GM18858 (cell line): ENCODE results near the gene DBF4B.

Experiments
- ATAC-seq: cut with Tn5 transposase; IDR thresholded peaks from one replicate; pipeline ENCODE4 v1.9.1; 2021; ENCODE audit not compliant: unreplicated experiment

Gene DBF4B

DNA sequence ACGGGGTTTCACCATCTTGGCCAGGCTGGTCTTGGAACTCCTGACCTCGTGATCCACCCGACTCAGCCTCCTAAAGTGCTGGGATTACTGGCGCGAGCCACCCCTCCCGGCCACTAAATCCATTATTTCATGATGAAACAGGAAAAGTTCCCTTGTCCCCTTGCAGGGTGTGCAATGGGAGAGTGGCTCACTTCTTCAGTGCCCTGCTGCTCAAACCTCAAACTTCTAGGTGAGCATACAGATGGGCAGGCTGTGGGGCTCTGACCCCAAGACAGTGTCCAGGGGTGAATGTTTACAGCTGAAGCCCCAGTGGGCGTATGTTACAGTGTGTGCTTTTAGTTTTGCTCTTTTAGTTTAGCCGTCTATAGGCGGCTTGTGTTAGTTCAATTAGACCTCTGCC, 87.0 kb downstream of the DBF4B start:
- ATAC-seq: no peak

DNA sequence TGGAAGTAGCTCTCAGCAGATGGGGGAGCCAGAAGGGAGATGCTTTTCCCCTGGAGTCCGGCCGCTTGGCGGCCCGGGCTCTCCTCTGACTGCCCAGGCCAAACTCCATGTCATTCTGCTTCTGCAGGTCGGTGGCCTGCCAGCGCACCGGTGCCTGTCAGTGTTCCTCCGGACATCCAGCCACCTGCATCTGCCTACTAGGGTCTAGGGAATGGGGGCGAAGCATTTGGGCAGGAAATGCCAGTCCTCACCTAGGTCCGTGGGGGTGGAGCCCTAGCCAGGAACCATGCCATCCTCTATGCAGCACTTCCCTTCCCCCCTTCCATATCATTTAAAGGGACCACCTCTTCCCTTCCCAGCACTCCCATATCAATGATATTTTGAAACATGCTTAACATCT, 87.5 kb downstream of the DBF4B start:
- no peak for ATAC-seq

DNA sequence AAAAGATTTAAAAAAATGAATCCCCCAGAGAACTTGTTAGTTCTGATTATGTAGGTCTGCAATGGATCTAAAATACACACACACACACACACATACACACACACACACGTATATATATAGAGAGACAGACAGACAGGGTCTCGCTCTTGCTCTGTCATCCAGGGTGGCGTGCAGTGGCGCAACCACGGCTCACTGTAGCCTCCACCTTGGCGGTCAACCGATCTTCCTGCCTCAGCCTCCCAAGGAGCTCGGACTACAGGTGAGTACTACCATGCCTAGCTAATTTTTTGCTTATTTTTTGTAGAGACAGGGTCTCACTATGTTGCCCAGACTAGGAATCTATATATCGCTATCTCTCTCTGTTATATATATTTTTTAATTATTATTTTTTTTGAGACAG, 88.3 kb downstream of the DBF4B start:
- ATAC-seq: no peak

DNA sequence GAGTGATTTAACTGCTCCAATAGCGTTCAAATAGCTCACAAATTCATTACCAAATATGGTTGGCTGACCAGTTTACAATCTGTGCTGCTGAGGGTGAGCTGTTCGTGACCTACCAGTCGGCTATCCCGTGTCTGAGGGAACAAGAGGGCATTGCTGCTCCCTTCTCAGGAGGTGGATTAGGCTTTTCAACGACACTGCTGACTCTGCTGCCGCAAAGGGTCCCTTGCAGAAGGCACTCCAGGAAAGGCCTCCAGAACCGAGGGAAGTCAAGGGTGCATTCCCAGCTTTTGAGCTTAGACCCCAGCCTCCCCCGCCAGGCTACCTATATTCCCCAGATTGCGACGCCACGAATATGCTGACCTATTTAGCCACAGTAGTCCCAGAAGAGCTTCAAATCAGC, 89.3 kb downstream of the DBF4B start:
- ATAC-seq: no peak

DNA sequence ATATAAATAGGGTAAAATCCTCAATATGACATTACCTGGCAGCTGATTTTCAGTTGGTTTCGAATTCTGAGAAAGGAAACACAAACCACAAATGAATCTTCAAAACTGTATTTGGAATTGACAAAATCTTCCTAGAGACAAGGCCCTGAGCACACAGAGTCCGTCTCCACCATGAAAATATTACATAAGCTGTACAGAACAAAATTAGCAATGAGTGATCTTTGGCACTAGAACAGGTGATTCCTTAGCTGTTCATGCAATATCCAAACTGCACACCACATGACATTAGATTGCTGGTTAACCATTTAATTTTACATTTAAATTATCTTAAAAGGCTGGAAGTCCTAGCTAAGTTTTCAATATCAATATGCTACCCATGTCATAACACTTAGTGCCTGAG, 89.9 kb downstream of the DBF4B start:
- ATAC-seq: no peak
